Mucosa of descending colon (tissue), 3 donors: Measurements from ENCODE around the gene TTYH3. TPM values are rescaled to one million over a fixed set of nuclear protein-coding genes. Genes with fewer than 3 reads are reported as not detected.
A peak's percentile ranks its signal among the peaks of the same experiment; 100 is the strongest.

Experiments used
- ATAC-seq: fragments of 200-7000 bp; cut with Tn5 transposase; one replicate; pipeline ENCODE4 v1.9.1; 2020; ENCODE audit warnings: mild to moderate bottlenecking, moderate library complexity
- DNase-seq, 3 donors: peaks; one replicate each; pipeline ENCODE4 v3.0.0-alpha.2; 2020
- H3K36me3 ChIP-seq: fragments of 200-600 bp; one replicate; pipeline ENCODE4 v1.8.0; 2021; ENCODE audit warnings: low read depth, mild to moderate bottlenecking
- H3K4me1 ChIP-seq: fragments of 200-600 bp; one replicate; pipeline ENCODE4 v1.8.0; 2021; ENCODE audit warnings: low read depth, mild to moderate bottlenecking
- H3K4me3 ChIP-seq: fragments of 200-600 bp; one replicate; pipeline ENCODE4 v1.8.0; 2021; ENCODE audit warnings: mild to moderate bottlenecking
- H3K9me3 ChIP-seq: fragments of 200-600 bp; one replicate; pipeline ENCODE4 v1.8.0; 2021; ENCODE audit warnings: mild to moderate bottlenecking
- intact Hi-C, 2 donors: fragments of 100-400 bp; cut with DNase I in 1 of 2; cut with micrococcal nuclease in 1 of 2; formaldehyde crosslinking; loops; one replicate each; pipeline versions ENCODE4 v1.11.0 to v1.11.1; 2022; cut with DNase I, micrococcal nuclease
- total RNA-seq, 3 donors: library from RNA; stranded (reverse); fragmentation: NEBNext Ultra II Directional in 2 of 3; extraction: Animal tissue kit (Norgen Biotek cat#: 25700) in 2 of 3; gene quantifications; one replicate each; pipeline versions ENCODE4 v1.2.1 to v1.2.4, GENCODE V29; 2021 to 2023
- TF ChIP-seq, protein P1 (sequence below): fragments of 200-600 bp; IDR thresholded peaks from one replicate; pipeline ENCODE4 v1.8.0; 2022; ENCODE audit warnings: antibody characterized with exemption, mild to moderate bottlenecking
- donor health status: DM: no; HTN: no; CAD: no; lungs with moderate emphysema.
- donor health status: DM: no; HTN: no; CAD: no.
- donor health status: DM: no; HTN: yes; CAD: no.

The TTYH3 gene
- total RNA-seq, 3 donors from 2014 or later, result 23.4 to 63.7 (median 32.1) TPM

GRCh38 chr7:2633538-2634266 lies 1.9 kb downstream of the TTYH3 start:
- TF ChIP-seq, protein P1, sequence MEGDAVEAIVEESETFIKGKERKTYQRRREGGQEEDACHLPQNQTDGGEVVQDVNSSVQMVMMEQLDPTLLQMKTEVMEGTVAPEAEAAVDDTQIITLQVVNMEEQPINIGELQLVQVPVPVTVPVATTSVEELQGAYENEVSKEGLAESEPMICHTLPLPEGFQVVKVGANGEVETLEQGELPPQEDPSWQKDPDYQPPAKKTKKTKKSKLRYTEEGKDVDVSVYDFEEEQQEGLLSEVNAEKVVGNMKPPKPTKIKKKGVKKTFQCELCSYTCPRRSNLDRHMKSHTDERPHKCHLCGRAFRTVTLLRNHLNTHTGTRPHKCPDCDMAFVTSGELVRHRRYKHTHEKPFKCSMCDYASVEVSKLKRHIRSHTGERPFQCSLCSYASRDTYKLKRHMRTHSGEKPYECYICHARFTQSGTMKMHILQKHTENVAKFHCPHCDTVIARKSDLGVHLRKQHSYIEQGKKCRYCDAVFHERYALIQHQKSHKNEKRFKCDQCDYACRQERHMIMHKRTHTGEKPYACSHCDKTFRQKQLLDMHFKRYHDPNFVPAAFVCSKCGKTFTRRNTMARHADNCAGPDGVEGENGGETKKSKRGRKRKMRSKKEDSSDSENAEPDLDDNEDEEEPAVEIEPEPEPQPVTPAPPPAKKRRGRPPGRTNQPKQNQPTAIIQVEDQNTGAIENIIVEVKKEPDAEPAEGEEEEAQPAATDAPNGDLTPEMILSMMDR, result no peak
- DNase-seq, result peak in 2 of 3 donors; percentile 26 to 54
- H3K4me1 ChIP-seq, result peaks cover 32% of the 10 kb centered on the region
- peak overlapping the region; percentile 0 for H3K4me3 ChIP-seq
- no peaks in the 10 kb centered on the region for H3K36me3 ChIP-seq
- no peaks in the 10 kb centered on the region for H3K9me3 ChIP-seq
- intact Hi-C loops, result no loop called here
- ATAC-seq, result no peak

DNA sequence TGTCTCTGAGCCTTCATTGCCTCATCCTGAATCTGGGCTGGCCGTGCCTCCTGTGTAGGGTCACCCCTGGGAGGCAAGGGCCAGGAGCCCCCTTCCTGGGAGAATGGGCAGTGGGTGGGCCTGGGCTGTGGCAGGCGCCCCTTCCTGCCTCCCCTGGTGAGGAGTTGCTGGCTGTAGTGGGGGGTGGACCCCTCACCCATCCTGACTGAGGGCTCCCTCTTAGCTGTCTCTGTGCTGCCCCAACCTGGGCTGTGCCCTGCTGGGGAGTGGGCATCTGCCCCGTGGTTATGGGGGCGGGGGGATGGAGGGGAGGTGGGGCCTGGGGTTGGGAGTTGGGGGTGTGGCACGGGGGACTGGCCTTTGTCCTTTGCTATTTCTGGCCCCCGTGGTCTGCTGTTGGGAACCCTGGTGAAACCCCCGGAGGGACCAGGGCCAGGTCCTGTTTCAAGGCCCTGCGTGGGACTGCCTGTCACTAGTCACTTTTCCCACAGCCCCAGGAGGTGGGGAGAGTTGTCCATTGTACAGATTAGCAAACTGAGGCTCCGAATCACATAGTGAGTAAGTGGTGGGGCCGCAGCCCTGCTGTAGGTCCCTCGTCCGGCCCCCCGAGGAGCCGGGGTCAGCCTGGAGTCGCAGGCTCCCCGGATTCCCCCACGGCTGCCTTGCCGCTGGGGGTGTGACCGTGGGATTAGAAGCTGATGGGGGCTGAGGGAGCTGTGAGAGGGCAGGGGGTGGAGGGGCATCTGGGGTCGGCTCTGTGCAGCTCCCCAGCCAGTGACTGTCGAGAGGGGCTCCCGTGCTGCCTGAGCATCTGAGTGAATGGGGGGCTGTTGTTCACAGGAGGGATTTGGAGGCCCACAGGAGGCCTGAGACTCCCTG lies 2.7 kb downstream of the TTYH3 start:
- Histone ChIP-seq H3K36me3 (no peaks in the 10 kb centered on the region), H3K4me3 (no peak overlapping the region), H3K9me3 (no peaks in the 10 kb centered on the region), H3K4me1 (peaks cover 32% of the 10 kb centered on the region)
- intact Hi-C loops, result no loop called here
- DNase-seq (no peak), ATAC-seq (no peak)
- TF ChIP-seq, protein P1, result no peak

GRCh38 chr7:2635148-2635668 lies 3.4 kb downstream of the TTYH3 start:
- no peaks in the 10 kb centered on the region for H3K36me3 ChIP-seq
- peaks cover 29% of the 10 kb centered on the region for H3K4me1 ChIP-seq
- ATAC-seq (no peak), DNase-seq (no peak)
- intact Hi-C loops, result no loop called here
- TF ChIP-seq, protein P1, result no peak
- no peak overlapping the region for H3K4me3 ChIP-seq
- H3K9me3 ChIP-seq, result no peaks in the 10 kb centered on the region

DNA sequence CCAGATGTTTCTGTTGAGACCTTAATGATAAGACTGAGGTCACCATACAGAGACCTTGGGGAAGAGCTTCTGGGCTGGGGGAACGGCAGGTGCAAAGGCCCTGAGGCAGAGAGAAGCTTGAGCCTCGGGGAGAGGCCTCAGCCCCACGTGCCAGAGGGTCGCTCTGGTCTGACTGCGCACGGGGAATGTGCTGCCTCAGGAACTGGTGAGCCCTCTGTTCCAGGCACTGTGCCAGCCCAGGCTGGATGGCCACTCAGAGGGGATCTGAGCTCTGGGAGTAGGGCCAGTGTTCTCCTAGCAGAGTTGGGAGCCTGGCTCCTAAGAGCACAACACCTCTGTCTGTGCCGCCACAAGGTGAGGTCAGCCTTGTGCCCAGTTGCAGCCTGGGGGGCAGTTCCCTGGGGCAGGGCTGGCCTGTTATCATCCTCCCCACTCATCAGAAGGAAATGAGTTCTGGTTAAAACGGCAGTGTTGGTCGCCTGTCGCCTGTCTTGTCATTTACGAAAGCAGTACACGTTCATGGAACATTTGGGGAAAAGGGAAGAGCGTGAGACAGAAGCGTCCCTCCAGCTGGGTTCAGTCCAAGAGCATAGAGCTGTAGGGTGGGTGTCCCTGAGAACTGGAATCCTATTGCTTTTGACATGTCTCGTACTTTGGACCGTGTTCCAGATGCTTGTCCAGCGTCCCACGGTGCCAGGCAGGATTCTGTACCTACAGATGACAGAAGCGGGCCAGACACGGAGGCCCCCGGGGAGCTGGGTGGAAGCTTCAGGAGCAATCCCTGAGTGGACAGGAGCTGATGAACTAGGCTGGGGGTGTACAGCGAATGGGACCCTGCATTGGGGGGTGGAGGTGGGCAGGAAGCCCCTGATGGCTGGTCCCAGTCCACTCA lies 4.3 kb downstream of the TTYH3 start:
- TF ChIP-seq, protein P1, result no peak
- DNase-seq, result peak in 1 of 3 donors; percentile 54
- Histone ChIP-seq H3K9me3 (no peaks in the 10 kb centered on the region), H3K36me3 (no peaks in the 10 kb centered on the region), H3K4me1 (peaks cover 30% of the 10 kb centered on the region), H3K4me3 (no peak overlapping the region)
- intact Hi-C loops, result no loop called here
- ATAC-seq, result no peak

GRCh38 chr7:2637066-2637471 lies 5.3 kb downstream of the TTYH3 start:
- TF ChIP-seq, protein P1, result no peak
- no peaks in the 10 kb centered on the region for H3K36me3 ChIP-seq
- H3K4me1 ChIP-seq, result peaks cover 30% of the 10 kb centered on the region
- intact Hi-C loops, result no loop called here
- ATAC-seq (no peak), DNase-seq (no peak)
- no peak overlapping the region for H3K4me3 ChIP-seq
- H3K9me3 ChIP-seq, result no peaks in the 10 kb centered on the region
